Lung (tissue), 12 donors: Measurements from ENCODE around the gene ADAM10. TPM values are rescaled to one million over a fixed set of nuclear protein-coding genes. Genes with fewer than 3 reads are reported as not detected.

Experiments used
- ATAC-seq: fragments of 200-7000 bp; cut with Tn5 transposase; one replicate; pipeline ENCODE4 v1.9.1; 2020; ENCODE audit warnings: moderate number of reproducible peaks; ENCODE audit not compliant: insufficient read depth, low FRiP score
- DNase-seq, 3 donors: peaks; one replicate each; pipeline ENCODE4 v3.0.0-alpha.2; 2013 to 2017
- H3K27ac ChIP-seq, 2 donors: one replicate each; pipeline ENCODE4 v1.5.1; 2013; ENCODE audit warnings: mild to moderate bottlenecking in 2 of 2, moderate library complexity in 2 of 2, control low read depth in 1 of 2, inconsistent platforms in 1 of 2, low read depth in 1 of 2, low read length in 1 of 2
- H3K27me3 ChIP-seq, 3 donors: one replicate each; pipeline ENCODE4 v1.5.1; 2013; ENCODE audit warnings: low read length in 2 of 3; ENCODE audit not compliant: control insufficient read depth in 3 of 3, insufficient read depth in 3 of 3
- H3K36me3 ChIP-seq, 4 donors: one replicate each; pipeline ENCODE4 v1.5.1; 2013; ENCODE audit warnings: low read length in 4 of 4, mild to moderate bottlenecking in 1 of 4, moderate library complexity in 1 of 4; ENCODE audit not compliant: control insufficient read depth in 4 of 4, insufficient read depth in 4 of 4
- H3K4me1 ChIP-seq, 5 donors: one replicate each; pipeline ENCODE4 v1.5.1; 2013; ENCODE audit warnings: low read length in 5 of 5, mild to moderate bottlenecking in 2 of 5, moderate library complexity in 1 of 5; ENCODE audit not compliant: control insufficient read depth in 5 of 5, insufficient read depth in 5 of 5
- H3K4me3 ChIP-seq: one replicate; pipeline ENCODE4 v1.5.1; 2013; ENCODE audit warnings: mild to moderate bottlenecking, control low read depth, moderate library complexity
- H3K9ac ChIP-seq, 2 donors: one replicate each; pipeline ENCODE4 v1.5.1; 2013; ENCODE audit warnings: low read length in 2 of 2, control low read depth in 1 of 2; ENCODE audit not compliant: insufficient read depth in 1 of 2
- H3K9me3 ChIP-seq, 4 donors: one replicate each; pipeline ENCODE4 v1.5.1; 2013; ENCODE audit warnings: low read length in 3 of 4, mild to moderate bottlenecking in 1 of 4, moderate library complexity in 1 of 4; ENCODE audit not compliant: control insufficient read depth in 4 of 4, insufficient read depth in 3 of 4
- CTCF ChIP-seq: IDR thresholded peaks from 2 replicates; pipeline ENCODE4 v1.5.1; 2012; ENCODE audit warnings: mild to moderate bottlenecking; ENCODE audit errors: control extremely low read depth, extremely low read depth
- WGBS, 2 donors: extraction: QIAGEN DNeasy Blood & Tissue Kit; methylation state at CpG; one replicate each; pipeline ENCODE4 v1.1.7; 2013; 5-methylcytosine and 5-hydroxymethylcytosine counted together
- polyA plus RNA-seq, 2 donors: library from polyadenylated mRNA; stranded (reverse); fragments of 200-250 nt; gene quantifications; one replicate each; pipeline ENCODE4 v1.2.1, GENCODE V29; 2013
- total RNA-seq, 2 donors: library from RNA; depleted of rRNA in 1 of 2; stranded (reverse); fragments of >200 nt in 1 of 2; gene quantifications; one replicate each; pipeline ENCODE4 v1.2.1, GENCODE V29; 2014 to 2021
- donor health status: control.
- donor health status: control.
- donor health status: Bipolar disorder and iron deficiency.
- donor health status: healthy.
- donor health status: DM: yes; HTN: yes; CAD: no.

ADAM10 gene
- total and polyA plus RNA-seq, 4 donors: 9.7 to 274 (median 88.6) TPM

DNA sequence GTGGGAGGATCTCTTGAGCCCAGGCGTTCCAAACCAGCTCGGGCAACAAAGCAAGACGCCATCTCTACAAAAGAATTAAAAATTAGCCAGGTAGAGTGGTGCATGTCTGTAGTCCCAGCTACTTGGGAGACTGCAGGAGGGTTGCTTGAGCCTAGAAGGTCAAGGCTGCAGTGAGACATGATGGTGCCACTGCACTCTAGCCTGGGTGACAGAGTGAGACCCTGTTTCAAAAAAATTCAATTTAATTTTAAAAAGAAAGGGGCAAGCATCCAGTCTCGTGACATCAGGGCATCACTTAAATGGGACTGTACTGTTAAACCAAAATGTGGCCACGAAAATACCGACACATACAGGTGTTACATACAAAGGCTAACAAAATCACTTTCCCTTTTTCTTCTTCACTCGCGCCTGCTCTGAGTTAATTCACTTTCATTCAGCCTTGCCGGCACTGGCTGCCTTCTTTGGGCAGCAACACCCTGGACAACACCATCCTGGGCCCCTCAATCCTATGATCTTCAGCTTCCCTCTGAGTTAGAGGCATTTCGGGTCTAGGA, 196.1 kb downstream of the ADAM10 start:
- no peak for TF ChIP-seq CTCF
- H3K9me3 ChIP-seq: peaks cover 0 to 2% (median 0%) of the 10 kb centered on the region in 4 donors
- H3K27ac ChIP-seq: no peak overlapping the region
- H3K4me3 ChIP-seq: no peak overlapping the region
- no peak for DNase-seq
- no peaks in the 10 kb centered on the region for H3K27me3 ChIP-seq
- H3K36me3 ChIP-seq: no peaks in the 10 kb centered on the region
- H3K4me1 ChIP-seq: peaks cover 0 to 15% (median 6%) of the 10 kb centered on the region in 5 donors
- H3K9ac ChIP-seq: no peak overlapping the region
- 93 to 94% methylated on average over 10 of the region's 10 CpGs for WGBS, 2 donors
- ATAC-seq: no peak

DNA sequence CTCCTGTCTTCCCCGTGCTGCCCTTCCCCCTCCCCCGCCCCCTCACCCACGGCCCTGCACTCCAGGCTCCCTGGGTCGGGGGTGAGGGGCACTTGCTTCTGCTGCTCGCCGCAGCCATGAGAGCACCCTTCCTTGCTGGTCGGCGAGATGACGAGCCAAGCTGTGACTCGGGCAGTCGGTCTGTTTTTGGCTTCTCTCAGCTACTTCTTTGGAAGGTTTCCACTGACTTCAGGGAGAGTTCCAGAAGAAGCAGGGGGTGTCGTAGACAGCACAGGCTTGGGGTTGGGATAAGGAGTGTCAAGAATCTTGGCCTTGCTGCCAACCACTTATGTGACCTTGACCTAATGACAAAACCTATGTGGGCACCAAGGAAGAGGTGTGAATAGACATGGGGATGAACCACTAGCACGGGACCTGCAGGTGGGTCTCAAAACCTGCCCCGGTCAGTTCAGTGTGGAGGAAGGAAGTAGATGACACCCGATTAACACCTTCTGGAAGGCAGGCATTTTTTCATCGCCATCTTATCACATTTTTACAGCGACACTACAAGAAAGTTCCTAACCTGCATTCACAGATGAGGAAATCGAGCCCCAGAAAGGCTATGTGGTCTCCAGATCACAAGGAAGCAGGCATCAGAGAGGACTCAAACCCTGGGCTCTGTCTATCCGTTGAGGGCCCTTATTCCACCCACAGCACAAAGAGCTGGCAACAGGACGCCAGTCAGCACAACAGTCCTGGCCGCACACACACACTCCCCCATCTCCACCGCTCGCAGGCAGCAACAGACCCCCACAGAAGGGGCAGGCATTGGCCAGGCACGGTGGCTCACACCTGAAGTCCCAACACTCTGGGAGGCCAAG, 196.8 kb downstream of the ADAM10 start:
- Histone ChIP-seq H3K27me3 (no peaks in the 10 kb centered on the region), H3K9ac (no peak overlapping the region), H3K36me3 (no peaks in the 10 kb centered on the region), H3K4me1 (peaks cover 0 to 15% (median 6%) of the 10 kb centered on the region in 5 donors), H3K4me3 (no peak overlapping the region), H3K9me3 (peaks cover 0 to 2% (median 0%) of the 10 kb centered on the region in 4 donors), H3K27ac (no peak overlapping the region)
- peak in 2 of 3 donors; percentile 36 to 54 for DNase-seq
- WGBS, 2 donors: 74 to 90% methylated on average over 24 of the region's 24 CpGs
- peak; percentile 5 for ATAC-seq
- TF ChIP-seq CTCF: no peak

GRCh38 chr15:58551764-58552504, 197.6 kb downstream of the ADAM10 start:
- DNase-seq (peak; percentile 56 to 67 (median 64)), ATAC-seq (peak; percentile 36)
- 32 to 39% methylated on average over 23 of the region's 23 CpGs for WGBS, 2 donors
- Histone ChIP-seq H3K9ac (peak overlapping the region in 1 of 2 donors; percentile 38), H3K36me3 (no peaks in the 10 kb centered on the region), H3K4me3 (no peak overlapping the region), H3K27me3 (no peaks in the 10 kb centered on the region), H3K27ac (peak overlapping the region in 1 of 2 donors; percentile 70), H3K9me3 (peaks cover 0 to 2% (median 0%) of the 10 kb centered on the region in 4 donors), H3K4me1 (peaks cover 0 to 15% (median 6%) of the 10 kb centered on the region in 5 donors)
- no peak for TF ChIP-seq CTCF
